HG02981 (cell line): ENCODE results near the gene NELL1.

Source experiments
- ATAC-seq: cut with Tn5 transposase; IDR thresholded peaks from one replicate; pipeline ENCODE4 v1.9.1; 2021; ENCODE audit warnings: mild to moderate bottlenecking, moderate library complexity; ENCODE audit not compliant: unreplicated experiment

NELL1 gene

GRCh38 chr11:21541187-21541751 is 871.9 kb downstream of the NELL1 start:
- no peak for ATAC-seq

- ATAC-seq = no peak
Measured at GRCh38 chr11:21543901-21544300, 874.5 kb downstream of the NELL1 start.

GRCh38 chr11:21545699-21546098 is 876.3 kb downstream of the NELL1 start:
- peak; percentile 67 for ATAC-seq

DNA sequence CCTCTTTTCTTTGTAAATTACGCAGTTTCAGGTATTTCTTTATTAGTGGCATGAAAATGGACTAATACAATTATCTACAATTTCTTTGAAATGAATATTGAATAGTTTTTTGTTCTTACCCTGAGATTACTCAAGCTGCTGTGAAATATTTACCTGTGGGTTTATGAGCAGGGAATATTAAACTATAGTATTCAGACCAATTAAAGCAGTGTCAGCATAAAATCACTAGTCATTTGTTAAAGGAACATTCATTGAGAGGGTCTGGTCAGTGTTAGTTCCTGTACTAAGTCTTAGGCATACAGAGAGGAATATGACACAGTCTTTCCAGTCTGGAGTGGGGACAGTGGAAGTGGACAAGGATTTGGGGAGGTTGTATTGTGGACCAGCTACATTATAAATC is 877.3 kb downstream of the NELL1 start:
- no peak for ATAC-seq

DNA sequence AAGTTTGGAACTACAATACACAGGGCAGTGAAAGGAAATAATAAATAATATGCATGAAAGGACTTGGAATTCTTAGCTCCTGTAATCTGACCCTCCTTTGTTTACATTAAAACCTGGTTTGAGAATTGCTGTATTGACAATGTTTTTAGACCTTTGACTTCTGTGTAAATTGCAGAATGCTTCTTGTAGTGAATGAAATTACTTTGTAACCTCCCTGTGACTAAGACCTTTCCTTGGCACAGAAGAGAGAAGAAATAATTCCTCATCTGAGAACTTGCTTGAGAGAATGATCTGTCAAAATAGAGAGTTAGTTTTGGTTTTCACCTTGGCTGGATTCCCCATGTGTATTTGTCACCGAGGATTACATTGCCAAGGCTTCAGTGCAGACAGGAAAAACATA is 883.5 kb downstream of the NELL1 start:
- no peak for ATAC-seq

DNA sequence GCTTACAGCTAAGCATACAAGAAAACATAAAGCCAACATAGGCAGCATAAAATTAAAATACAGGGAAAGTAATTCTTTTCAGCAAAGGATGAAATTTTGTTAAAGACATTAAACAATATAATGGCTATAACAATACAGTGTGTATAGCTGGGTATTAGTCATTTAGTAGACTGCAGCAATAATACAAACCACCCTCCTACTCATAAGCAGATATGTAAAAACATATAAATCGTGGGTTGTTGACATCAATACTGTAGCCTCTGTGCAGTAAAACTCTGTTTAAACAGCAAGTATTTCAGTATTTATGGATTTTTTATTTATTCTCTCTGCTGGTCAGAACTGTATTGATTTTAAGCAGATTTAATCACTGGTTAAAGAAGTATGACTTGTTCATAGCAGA is 884.4 kb downstream of the NELL1 start:
- ATAC-seq = no peak

DNA sequence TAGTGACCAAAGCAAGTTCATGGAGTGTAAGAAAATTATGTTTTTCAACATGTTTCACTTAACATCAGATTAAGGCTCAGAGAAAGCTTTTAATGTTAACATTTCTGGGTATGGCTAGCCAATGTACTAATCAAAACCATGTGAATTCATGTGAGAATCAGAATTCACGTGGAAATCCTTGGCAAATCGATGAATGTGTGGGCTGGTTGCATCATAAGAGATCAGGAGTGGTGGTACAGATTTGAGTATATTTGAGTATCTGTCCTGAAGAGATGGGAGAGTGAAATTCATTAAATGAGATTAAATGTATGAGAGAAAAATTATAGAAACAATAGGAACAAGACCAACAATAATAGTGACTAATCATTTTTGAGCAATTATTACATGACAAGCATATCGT is 884.9 kb downstream of the NELL1 start:
- ATAC-seq = no peak

DNA sequence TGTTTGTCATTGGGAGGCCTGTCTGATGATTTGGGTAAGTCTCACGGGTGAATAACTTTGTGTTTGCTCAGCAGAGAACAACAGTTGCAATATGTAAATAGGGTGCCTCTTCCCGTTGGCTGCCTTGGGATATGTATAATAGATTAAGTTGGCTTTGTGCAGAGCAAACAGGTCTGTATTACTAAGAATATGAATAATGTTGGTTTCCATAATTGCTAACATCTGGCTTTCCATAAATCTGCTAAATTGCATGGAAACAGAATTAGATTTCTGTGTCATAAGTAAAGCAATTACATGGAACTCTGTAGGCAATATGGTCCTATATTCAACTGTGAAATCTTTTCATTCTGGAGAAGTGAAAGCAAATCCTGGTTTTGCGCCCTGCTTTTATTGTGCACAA is 887.5 kb downstream of the NELL1 start:
- no peak for ATAC-seq

DNA sequence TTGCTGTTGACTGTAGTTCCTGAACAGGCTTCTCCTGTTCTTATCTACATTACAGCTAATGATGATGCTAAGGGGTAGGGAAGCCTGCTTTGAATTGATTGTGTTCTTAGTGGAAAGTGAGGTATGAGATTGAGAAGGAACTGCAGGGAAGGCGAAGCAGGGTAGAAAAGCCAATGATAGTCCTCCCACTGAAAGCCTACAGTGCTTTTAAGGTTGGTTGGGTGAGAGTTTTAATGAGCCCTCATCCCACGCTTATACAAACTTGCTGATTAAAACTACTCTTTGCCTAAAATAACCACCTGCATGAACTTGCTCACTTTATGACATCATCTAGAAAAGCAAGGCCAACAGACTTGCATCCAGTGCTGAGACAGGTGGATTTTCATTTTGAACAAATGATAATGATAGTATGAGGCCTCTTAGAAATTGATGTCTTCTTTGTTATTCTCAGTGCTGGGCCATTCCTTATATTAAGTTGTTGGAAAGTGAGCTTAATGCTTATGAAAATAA is 891.1 kb downstream of the NELL1 start:
- ATAC-seq = no peak

DNA sequence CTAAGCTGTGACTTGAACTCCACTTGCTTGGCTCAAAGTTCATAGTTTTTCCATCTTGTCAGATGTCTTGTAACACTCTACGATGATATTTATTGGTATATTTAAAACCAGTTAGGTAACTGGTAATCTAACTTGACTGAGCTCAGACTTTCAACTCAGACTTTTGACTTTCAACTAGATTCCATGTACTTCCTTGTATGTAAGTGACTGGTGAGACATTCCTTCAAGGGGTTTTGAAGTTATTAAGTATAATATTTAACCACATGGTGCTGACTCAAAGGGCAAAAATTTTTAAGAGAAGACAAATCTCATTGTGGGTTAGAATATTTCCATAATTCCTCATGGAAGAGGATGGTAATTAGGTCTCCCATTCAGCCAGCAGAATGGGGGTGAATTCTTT is 892.2 kb downstream of the NELL1 start:
- ATAC-seq = no peak

DNA sequence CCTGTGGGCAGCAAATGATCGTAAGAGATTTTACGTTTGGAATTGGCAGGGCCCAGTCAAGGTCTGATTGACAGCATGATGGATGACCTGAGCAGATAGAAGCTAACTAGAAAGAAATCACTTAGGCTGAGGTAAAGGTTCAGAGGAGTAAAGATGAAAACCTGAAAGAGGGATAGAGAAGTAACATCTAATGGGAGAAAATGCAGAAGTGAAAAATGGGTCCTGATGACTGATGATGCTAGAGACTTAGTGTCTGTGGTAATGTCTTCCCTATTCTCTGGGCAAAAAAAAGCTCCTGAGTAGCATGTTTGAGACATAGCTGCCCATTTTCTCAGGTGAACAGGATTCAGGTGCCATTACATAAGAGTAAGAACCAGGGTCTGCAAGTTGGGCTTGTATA is 894.7 kb downstream of the NELL1 start:
- no peak for ATAC-seq

GRCh38 chr11:21564833-21565682 is 895.7 kb downstream of the NELL1 start:
- peak; percentile 46 for ATAC-seq

- ATAC-seq = no peak
Measured at GRCh38 chr11:21566521-21567117, 897.2 kb downstream of the NELL1 start.

GRCh38 chr11:21567645-21568290 is 898.4 kb downstream of the NELL1 start:
- ATAC-seq = no peak

DNA sequence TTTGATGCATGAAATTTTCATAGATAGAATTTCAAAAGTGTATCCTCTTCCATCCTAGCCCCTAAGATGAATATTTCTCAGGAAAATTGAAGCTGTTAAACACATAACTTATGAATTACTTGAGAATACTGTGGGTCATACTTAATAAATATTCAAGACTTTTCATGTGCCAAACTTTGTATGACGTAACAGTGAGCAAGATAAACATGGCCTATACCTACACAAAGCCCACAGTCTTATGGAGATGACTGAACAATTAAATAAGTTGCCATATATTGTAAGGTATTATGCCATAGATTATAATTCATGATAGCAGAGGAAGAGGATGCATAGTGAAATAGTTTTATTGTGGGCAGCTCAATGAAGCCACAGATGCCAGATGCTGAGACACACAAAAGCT is 902.8 kb downstream of the NELL1 start:
- ATAC-seq = no peak

DNA sequence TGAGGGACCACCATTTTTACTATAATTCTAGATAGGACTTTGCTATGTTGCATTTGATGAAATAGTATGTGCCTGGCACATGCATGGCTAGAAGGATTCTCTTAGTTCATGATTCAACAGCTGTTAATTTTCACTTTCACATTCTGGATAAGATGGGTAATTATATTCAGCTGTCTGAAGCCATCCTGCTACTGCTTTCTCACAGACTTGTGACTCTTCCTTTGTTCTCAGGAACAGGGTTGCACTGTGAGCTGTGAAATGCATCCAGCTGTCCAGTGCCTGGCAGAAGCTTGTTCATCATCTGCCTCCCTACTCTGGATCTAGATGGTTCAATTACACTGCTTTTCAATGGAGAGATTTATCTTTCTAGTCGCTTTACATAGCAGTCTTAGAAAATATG is 913.4 kb downstream of the NELL1 start:
- no peak for ATAC-seq

DNA sequence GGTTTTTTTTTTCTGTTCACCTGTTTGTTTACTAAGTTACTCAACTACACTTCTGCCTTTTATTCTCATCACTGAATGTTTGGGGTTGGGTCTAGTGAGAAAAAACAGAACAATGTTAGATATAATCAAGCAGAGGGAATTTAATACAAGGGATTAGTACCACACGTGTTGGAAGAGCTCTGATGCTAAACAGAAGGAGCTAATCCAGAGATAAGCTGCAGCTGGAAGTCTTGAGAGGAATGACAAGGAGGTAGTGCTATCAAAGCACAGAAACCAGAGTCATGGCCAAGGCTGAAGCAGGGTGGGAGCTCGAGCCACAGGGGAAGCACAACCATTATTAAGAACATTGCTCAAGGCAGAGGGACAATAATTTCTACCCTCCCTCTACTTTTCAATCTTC is 919.4 kb downstream of the NELL1 start:
- ATAC-seq = no peak

DNA sequence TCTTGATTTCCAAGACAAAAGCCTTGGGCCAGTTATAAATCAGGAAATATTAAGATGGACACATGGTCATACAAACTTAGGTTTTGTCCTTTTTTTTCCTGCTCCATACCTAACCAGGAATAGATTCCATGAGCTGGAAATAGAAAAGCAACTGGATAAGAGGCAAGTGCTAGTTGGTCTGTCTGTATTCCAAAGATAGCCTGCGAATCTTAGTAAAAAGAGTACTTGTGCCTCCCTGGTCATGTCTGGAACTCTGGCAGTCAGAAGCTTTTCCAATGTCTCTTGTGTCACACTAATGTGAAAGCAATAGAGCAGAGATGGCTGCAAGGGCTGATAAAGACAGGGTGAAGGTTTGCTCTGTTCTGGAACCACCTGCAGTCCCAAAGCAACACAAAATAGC is 933.3 kb downstream of the NELL1 start:
- ATAC-seq = no peak

GRCh38 chr11:21603886-21604285 is 934.5 kb downstream of the NELL1 start:
- no peak for ATAC-seq

DNA sequence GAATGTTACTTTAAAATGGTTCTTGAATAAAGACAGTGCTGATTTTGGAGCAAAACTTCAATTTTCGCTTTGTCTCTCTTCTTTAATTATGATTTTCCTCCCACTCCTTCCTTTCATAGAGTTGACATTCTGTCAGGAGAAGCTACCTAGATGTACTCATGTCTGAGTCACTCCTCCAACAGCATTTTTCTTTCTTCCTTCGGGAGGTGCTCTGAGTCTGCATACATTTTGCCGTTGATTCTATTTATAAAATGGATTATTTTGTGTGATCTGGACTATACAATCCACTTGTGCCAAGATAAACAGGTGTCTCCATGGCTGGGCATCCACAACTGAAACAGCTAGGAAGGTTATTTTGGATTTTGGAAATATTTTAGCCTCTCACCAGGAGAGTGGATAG is 935.2 kb downstream of the NELL1 start:
- ATAC-seq = no peak

DNA sequence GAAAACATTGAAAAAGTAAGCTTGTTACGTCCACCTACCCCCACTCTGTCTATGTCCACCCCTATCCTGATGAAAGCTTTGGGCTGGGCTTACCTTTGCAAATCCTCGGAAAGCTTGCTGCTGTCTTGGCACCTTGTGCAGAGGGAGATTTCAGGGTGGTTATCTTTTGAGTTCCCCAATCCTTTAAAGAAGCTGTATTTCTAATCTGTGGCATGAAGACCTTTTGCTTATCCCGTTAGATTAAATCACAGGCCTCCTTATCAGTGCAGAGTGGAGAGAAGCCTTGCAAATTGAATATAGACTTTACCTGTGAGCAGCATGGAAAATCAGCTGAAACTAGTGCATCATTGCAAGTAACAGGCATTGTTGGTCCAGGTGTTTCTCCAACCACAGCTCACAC is 942.9 kb downstream of the NELL1 start:
- no peak for ATAC-seq

DNA sequence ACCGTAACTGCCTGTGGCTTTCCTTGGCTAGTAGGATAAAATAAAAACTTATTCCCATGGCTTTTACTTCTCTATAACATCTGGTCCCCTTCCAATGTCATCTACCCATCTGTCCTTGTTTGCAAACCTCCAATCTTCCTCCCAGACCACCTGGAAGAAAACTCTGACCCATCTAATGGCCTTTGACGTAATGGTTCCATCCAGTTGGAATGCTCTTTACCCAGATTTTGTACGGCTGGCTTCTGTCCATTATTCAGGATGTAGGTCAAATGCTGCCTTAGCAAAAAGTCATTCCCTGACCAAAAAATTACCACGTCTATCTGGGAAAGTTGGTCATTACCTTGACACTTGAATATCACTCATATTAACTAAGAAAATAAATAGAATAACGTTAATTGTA is 945.6 kb downstream of the NELL1 start:
- ATAC-seq = no peak
